A549 (cell line): ENCODE data around the gene HES3.

Experiments used
- CEBPB ChIP-seq, 2 experiments: fragments of >200 bp in 1 of 2; sonication (Bioruptor Twin) in 1 of 2; formaldehyde crosslinking in 1 of 2; IDR thresholded peaks; 2 replicates each; pipeline ENCODE4 v1.6.1; 2012 to 2016
- TF ChIP-seq, protein P1 (sequence below): fragments of >200 bp; sonication (Bioruptor Twin); formaldehyde crosslinking; IDR thresholded peaks from 3 replicates; pipeline ENCODE4 v1.5.1; 2016

- TF ChIP-seq CEBPB (IDR thresholded peaks at IDR 0.05): no peak
- TF ChIP-seq, protein P1, sequence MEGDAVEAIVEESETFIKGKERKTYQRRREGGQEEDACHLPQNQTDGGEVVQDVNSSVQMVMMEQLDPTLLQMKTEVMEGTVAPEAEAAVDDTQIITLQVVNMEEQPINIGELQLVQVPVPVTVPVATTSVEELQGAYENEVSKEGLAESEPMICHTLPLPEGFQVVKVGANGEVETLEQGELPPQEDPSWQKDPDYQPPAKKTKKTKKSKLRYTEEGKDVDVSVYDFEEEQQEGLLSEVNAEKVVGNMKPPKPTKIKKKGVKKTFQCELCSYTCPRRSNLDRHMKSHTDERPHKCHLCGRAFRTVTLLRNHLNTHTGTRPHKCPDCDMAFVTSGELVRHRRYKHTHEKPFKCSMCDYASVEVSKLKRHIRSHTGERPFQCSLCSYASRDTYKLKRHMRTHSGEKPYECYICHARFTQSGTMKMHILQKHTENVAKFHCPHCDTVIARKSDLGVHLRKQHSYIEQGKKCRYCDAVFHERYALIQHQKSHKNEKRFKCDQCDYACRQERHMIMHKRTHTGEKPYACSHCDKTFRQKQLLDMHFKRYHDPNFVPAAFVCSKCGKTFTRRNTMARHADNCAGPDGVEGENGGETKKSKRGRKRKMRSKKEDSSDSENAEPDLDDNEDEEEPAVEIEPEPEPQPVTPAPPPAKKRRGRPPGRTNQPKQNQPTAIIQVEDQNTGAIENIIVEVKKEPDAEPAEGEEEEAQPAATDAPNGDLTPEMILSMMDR: no peak
Measured at GRCh38 chr1:6272868-6273267, 28.9 kb downstream of the HES3 start.
